ENCODE measurements around the gene SDC1.

The SDC1 gene

GRCh38 chr2:20191714-20192569 is 33.0 kb downstream of the SDC1 start:
- TF ChIP-seq CTCF (IDR thresholded peaks at IDR 0.05; ENCODE audit: insufficient read depth, low read depth, low read length, missing control alignments), result no peak
- no peak overlapping the region for H3K4me3 ChIP-seq (ENCODE audit: low read length)
- no peak for DNase-seq (ENCODE audit: low read depth)

GRCh38 chr2:20190876-20191713 is 33.8 kb downstream of the SDC1 start:
- TF ChIP-seq CTCF (IDR thresholded peaks at IDR 0.05; ENCODE audit: insufficient read depth, low read depth, low read length, missing control alignments), result peak; percentile 55
- no peak overlapping the region for H3K4me3 ChIP-seq (ENCODE audit: low read length)
- DNase-seq (ENCODE audit: low read depth), result peak; percentile 66

GRCh38 chr2:20190170-20190569 is 34.8 kb downstream of the SDC1 start:
- peak; percentile 76 for DNase-seq (ENCODE audit: low read depth)
- H3K4me3 ChIP-seq (ENCODE audit: low read length), result no peak overlapping the region
- TF ChIP-seq CTCF (IDR thresholded peaks at IDR 0.05; ENCODE audit: insufficient read depth, low read depth, low read length, missing control alignments), result no peak

- H3K4me3 ChIP-seq (ENCODE audit: low read length), result no peak overlapping the region
- no peak for DNase-seq (ENCODE audit: low read depth)
- no peak for TF ChIP-seq CTCF (IDR thresholded peaks at IDR 0.05; ENCODE audit: insufficient read depth, low read depth, low read length, missing control alignments)
Measured at GRCh38 chr2:20189299-20189931, 35.5 kb downstream of the SDC1 start.

GRCh38 chr2:20188851-20189250 is 36.1 kb downstream of the SDC1 start:
- no peak for DNase-seq (ENCODE audit: low read depth)
- no peak for TF ChIP-seq CTCF (IDR thresholded peaks at IDR 0.05; ENCODE audit: insufficient read depth, low read depth, low read length, missing control alignments)
- H3K4me3 ChIP-seq (ENCODE audit: low read length), result no peak overlapping the region

GRCh38 chr2:20188201-20188600 is 36.7 kb downstream of the SDC1 start:
- DNase-seq (ENCODE audit: low read depth), result no peak
- TF ChIP-seq CTCF (IDR thresholded peaks at IDR 0.05; ENCODE audit: insufficient read depth, low read depth, low read length, missing control alignments), result no peak

More at GRCh38 chr2:20188201-20188600, 36.7 kb downstream of the SDC1 start:
- no peak overlapping the region for H3K4me3 ChIP-seq (ENCODE audit: low read length)

Data from epithelial cell of esophagus (primary cell).